Pancreas (tissue), 10 donors: ENCODE data around the gene RELT. TPM values are rescaled to one million over a fixed set of nuclear protein-coding genes. Genes with fewer than 3 reads are reported as not detected.

Source experiments
- ATAC-seq, 4 donors: fragments of 200-7000 bp; cut with Tn5 transposase; one replicate each; pipeline versions ENCODE4 v1.8.0 to v1.9.1; 2020; ENCODE audit warnings: mild to moderate bottlenecking in 4 of 4, moderate library complexity in 4 of 4
- DNase-seq, 6 donors: peaks; one replicate each; pipeline ENCODE4 v3.0.0-alpha.2; 2020
- FAIRE-seq: peaks from 2 replicates; lab custom pipeline; 2012; peaks lifted over from hg19 to GRCh38; lab: Jason Lieb, UNC
- H3K27ac ChIP-seq, 4 donors: fragments of 200-600 bp; sonication (generic); 1 replicate in 3 of 4; 2 replicates in 1 of 4; pipeline versions ENCODE4 v1.5.0 to v1.8.0; 2020
- H3K27me3 ChIP-seq, 4 donors: fragments of 200-600 bp; one replicate each; pipeline ENCODE4 v1.8.0; 2021
- H3K36me3 ChIP-seq, 3 donors: fragments of 200-600 bp; sonication (generic) in 1 of 3; one replicate each; pipeline versions ENCODE4 v1.5.0 to v1.8.0; 2020 to 2021
- H3K4me1 ChIP-seq, 3 donors: fragments of 200-600 bp; one replicate each; pipeline ENCODE4 v1.8.0; 2021
- H3K4me3 ChIP-seq, 4 donors: fragments of 200-600 bp; sonication (generic) in 2 of 4; one replicate each; pipeline versions ENCODE4 v1.5.0 to v1.8.0; 2020 to 2021
- H3K9me3 ChIP-seq, 4 donors: fragments of 200-600 bp; one replicate each; pipeline ENCODE4 v1.8.0; 2021
- WGBS, 2 donors: extraction: QIAGEN DNeasy Blood & Tissue Kit; methylation state at CpG; one replicate each; pipeline ENCODE4 v1.1.7; 2013; 5-methylcytosine and 5-hydroxymethylcytosine counted together
- intact Hi-C, 3 donors: fragments of 100-400 bp; cut with DNase I; formaldehyde crosslinking; loops; one replicate each; pipeline versions ENCODE4 v1.11.1 to v1.14.2; 2022
- polyA plus RNA-seq, 2 donors: library from polyadenylated mRNA; stranded (reverse); fragments of 200-250 nt; gene quantifications; one replicate each; pipeline ENCODE4 v1.2.3, GENCODE V29; 2013
- total RNA-seq, 6 donors: library from RNA; stranded (reverse); fragmentation: NEBNext Ultra II Directional in 4 of 6; extraction: Animal tissue kit (Norgen Biotek cat#: 25700) in 4 of 6; gene quantifications; one replicate each; pipeline versions ENCODE4 v1.2.1 to v1.2.4, GENCODE V29; 2021 to 2023
- TF ChIP-seq, protein P1 (sequence below), 4 donors: fragments of 200-600 bp; sonication (generic) in 3 of 4; IDR thresholded peaks; one replicate each; pipeline versions ENCODE4 v1.5.0 to v1.8.0; 2021; ENCODE audit warnings: antibody characterized with exemption in 4 of 4
- donor health status: healthy with polysubstance abuse.
- donor health status: DM: no; HTN: no; CAD: no; lungs with moderate emphysema.
- donor health status: DM: no; HTN: no; CAD: no.
- donor health status: control.
- donor health status: control.
- donor health status: Bipolar disorder and iron deficiency.
- donor health status: DM: yes; HTN: yes; CAD: no.
- donor health status: DM: no; HTN: no; CAD: no.
- donor health status: DM: no; HTN: no; CAD: no.
- donor health status: DM: yes; HTN: yes; CAD: no.

The RELT gene
- total and polyA plus RNA-seq, 8 donors, result 0.23 to 4.7 (median 0.75) TPM

DNA sequence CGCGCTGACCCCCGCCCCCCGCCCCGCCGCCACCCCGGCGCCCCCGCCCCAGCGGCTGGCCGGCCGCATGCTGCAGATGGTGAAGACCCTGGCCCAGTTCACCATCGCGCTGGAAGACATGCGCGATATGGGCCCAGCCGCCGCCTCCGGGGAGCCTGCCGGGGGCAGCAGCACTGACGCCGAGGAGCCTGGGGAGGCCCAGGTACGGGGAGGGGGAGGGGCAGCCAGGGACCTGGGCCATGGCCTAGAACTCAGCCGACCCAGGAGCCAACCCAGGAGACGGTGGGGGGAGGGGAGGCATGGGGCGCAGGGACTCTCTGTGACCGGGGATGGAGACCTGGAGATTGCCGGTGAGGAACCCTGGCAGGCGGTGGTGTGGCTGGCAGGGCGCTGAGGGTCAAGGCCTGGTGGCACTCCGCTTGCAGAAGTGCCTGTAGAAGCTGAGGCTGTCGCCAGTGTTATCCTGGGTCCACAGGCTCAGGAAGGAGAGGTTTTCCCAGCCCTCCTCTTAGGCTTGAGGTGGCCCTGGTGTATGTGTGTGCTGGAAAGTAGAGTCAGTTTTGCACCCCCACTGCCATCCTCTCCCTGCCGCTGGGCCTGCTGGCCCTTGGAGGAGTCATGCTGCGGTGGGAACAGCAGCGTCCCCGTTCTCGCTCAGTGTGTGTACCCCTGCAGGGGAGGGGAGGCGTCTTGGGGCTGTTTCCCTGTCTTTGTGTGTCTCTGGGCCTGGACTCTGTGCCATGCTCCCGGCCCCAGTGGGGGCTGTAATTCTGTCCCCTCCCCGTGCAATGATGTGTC is 32.9 kb upstream of the RELT start:
- WGBS, 2 donors, result 33 to 35% methylated on average over 31 to 40 of the region's 40 CpGs
- DNase-seq (no peak), ATAC-seq (peak in 3 of 4 donors; percentile 11 to 37 (median 29)), FAIRE-seq (no peak)
- H3K4me3 ChIP-seq, result peak overlapping the region in 3 of 4 donors; percentile 18 to 47 (median 41)
- H3K4me1 ChIP-seq, result no peaks in the 10 kb centered on the region
- H3K36me3 ChIP-seq, result no peaks in the 10 kb centered on the region
- H3K27ac ChIP-seq, result no peak overlapping the region
- H3K9me3 ChIP-seq, result no peaks in the 10 kb centered on the region
- intact Hi-C loops, result no loop called here
- TF ChIP-seq, protein P1, sequence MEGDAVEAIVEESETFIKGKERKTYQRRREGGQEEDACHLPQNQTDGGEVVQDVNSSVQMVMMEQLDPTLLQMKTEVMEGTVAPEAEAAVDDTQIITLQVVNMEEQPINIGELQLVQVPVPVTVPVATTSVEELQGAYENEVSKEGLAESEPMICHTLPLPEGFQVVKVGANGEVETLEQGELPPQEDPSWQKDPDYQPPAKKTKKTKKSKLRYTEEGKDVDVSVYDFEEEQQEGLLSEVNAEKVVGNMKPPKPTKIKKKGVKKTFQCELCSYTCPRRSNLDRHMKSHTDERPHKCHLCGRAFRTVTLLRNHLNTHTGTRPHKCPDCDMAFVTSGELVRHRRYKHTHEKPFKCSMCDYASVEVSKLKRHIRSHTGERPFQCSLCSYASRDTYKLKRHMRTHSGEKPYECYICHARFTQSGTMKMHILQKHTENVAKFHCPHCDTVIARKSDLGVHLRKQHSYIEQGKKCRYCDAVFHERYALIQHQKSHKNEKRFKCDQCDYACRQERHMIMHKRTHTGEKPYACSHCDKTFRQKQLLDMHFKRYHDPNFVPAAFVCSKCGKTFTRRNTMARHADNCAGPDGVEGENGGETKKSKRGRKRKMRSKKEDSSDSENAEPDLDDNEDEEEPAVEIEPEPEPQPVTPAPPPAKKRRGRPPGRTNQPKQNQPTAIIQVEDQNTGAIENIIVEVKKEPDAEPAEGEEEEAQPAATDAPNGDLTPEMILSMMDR (IDR thresholded peaks at IDR 0.05), result no peak
- H3K27me3 ChIP-seq, result no peaks in the 10 kb centered on the region

DNA sequence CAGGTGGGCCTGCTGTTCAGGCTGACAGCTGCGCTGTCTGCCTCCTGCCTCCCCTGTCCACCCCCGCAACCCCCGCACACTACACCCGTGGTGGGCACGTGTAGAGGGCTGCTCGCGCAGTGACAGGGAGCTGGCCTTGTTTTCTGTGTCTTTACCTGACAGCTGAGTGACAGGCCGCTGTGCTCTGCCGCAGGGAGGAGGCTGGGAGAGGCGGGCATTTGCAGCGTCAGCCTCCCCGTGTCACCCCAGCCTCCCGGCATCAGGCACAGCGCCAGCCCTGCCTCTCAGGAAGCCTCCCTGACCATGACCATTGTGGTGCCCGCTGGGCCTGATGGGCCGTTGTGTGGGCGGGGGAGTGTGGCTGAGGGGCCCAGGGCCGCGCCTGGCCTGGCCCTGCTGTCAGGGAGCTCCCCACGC is 32.0 kb upstream of the RELT start:
- WGBS, 2 donors, result 79 to 84% methylated on average over 19 to 20 of the region's 20 CpGs
- intact Hi-C loops, result no loop called here
- Histone ChIP-seq H3K36me3 (no peaks in the 10 kb centered on the region), H3K9me3 (no peaks in the 10 kb centered on the region), H3K27ac (no peak overlapping the region), H3K4me1 (no peaks in the 10 kb centered on the region), H3K27me3 (no peaks in the 10 kb centered on the region), H3K4me3 (no peak overlapping the region)
- no peak for DNase-seq
- FAIRE-seq, result no peak
- TF ChIP-seq, protein P1 (IDR thresholded peaks at IDR 0.05), result no peak
- peak in 2 of 4 donors; percentile 39 to 68 for ATAC-seq

DNA sequence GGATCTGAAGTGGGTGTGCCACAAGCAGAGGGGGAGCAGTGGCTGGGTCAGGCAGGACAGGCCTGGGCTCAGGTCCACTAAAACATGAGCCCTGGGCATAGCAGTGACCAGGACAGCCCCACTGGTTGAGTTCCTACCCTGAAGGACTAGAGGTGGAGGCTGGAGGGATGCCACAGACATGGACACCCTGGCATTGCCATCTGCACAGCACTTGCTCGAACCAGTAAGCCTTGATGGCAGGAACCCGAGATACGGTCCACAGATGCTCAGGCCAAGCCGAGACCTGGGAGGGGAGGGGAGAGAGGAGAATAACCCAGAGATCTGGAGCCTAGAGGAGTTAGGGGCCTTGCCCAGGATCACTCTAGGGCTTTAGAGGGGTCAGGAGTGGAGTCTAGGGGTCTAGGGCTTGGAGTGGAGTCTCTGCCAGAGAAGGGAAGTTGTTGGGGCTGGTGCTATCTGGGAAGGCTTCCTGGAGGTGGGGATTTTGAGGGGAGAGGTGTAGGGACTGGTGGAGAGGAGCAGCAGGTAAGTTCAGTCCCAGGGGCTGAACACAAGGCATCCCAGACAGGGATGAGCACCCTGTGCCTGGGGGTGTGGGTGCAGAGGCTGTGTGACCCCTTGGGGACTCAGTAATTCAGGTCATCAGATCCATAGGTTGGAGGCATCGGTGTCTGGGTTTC is 30.6 kb upstream of the RELT start:
- Histone ChIP-seq H3K4me1 (no peaks in the 10 kb centered on the region), H3K27ac (no peak overlapping the region), H3K4me3 (no peak overlapping the region), H3K9me3 (no peaks in the 10 kb centered on the region), H3K27me3 (no peaks in the 10 kb centered on the region), H3K36me3 (no peaks in the 10 kb centered on the region)
- 85 to 94% methylated on average over 5 of the region's 5 CpGs for WGBS, 2 donors
- no peak for ATAC-seq
- no peak for DNase-seq
- intact Hi-C loops, result loop anchor here in 1 of 3 donors (5.0 kb wide), 1 partner anchor 47 kb away; no protein-coding TSS in a partner anchor
- FAIRE-seq, result no peak
- TF ChIP-seq, protein P1 (IDR thresholded peaks at IDR 0.05), result no peak

DNA sequence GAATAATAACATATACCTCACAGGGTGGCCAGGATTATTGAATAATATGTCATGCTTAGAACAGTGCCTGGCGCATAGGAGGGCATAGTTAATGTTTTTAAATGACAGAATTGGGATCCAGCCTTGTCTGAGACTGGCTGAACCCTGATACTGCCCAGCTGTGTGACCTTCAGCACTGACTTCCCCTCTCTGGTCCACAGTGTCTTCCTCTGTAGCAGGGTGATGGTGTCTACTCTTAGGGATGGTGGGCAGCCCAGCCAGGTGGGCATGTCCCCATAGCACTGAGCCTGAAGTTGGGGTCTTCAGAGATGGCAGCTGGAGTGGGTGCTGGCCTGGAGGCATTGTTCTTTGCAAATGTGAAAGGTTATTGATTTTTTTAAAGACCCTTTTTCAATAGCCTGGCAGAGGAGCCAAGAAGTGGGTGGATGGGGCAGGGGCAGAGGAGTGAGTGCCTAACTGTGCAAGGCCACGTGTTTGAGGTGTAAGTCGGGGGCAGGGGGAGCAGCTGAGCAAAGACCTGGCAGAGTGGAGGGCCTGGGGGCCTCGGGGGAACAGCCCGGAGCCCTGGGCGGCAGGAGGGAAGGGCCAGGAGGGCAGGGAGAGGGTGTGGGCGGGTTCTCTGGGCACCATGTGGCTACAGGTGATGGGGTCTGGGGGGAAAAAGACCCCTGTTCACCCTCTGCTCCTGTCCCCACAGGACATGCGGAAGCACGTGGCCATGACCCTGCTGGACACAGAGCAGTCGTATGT is 29.8 kb upstream of the RELT start:
- no peak overlapping the region for H3K27ac ChIP-seq
- FAIRE-seq (no peak), DNase-seq (no peak), ATAC-seq (no peak)
- no peak overlapping the region for H3K4me3 ChIP-seq
- TF ChIP-seq, protein P1 (IDR thresholded peaks at IDR 0.05), result no peak
- no peaks in the 10 kb centered on the region for H3K9me3 ChIP-seq
- 71 to 74% methylated on average over 10 of the region's 10 CpGs for WGBS, 2 donors
- no peaks in the 10 kb centered on the region for H3K36me3 ChIP-seq
- peaks cover 0 to 1% (median 0%) of the 10 kb centered on the region in 3 donors for H3K4me1 ChIP-seq
- intact Hi-C loops, result loop anchor here in 1 of 3 donors (5.0 kb wide), 1 partner anchor 46 kb away; no protein-coding TSS in a partner anchor
- H3K27me3 ChIP-seq, result no peaks in the 10 kb centered on the region
